NB4 (cell line): Measurements from ENCODE around the gene SS18L1.

ENCODE experiments used
- DNase-seq: peaks from one replicate; pipeline ENCODE4 v3.0.0; 2010; ENCODE audit warnings: low read depth
- H3K4me3 ChIP-seq: one replicate; pipeline ENCODE4 v1.5.1; 2011; ENCODE audit warnings: mild to moderate bottlenecking, low read depth, low read length, moderate library complexity
- MAX ChIP-seq: IDR thresholded peaks from 2 replicates; pipeline ENCODE4 v1.6.1; 2011; ENCODE audit warnings: low read depth, low read length
- MYC ChIP-seq: IDR thresholded peaks from 2 replicates; pipeline ENCODE4 v1.6.1; 2011; ENCODE audit warnings: low read depth, low read length
- POLR2A ChIP-seq: IDR thresholded peaks from 2 replicates; pipeline ENCODE4 v1.6.1; 2011; ENCODE audit warnings: mild to moderate bottlenecking; ENCODE audit not compliant: insufficient read length; ENCODE audit errors: extremely low read depth
- TF ChIP-seq, protein P1 (sequence below): IDR thresholded peaks from one replicate; pipeline ENCODE4 v1.5.1; 2012; ENCODE audit warnings: low read depth, low read length

Gene SS18L1

GRCh38 chr20:62230696-62231095 is 87.1 kb downstream of the SS18L1 start:
- TF ChIP-seq MYC: no peak
- no peak for TF ChIP-seq POLR2A
- no peak for TF ChIP-seq MAX
- TF ChIP-seq, protein P1, sequence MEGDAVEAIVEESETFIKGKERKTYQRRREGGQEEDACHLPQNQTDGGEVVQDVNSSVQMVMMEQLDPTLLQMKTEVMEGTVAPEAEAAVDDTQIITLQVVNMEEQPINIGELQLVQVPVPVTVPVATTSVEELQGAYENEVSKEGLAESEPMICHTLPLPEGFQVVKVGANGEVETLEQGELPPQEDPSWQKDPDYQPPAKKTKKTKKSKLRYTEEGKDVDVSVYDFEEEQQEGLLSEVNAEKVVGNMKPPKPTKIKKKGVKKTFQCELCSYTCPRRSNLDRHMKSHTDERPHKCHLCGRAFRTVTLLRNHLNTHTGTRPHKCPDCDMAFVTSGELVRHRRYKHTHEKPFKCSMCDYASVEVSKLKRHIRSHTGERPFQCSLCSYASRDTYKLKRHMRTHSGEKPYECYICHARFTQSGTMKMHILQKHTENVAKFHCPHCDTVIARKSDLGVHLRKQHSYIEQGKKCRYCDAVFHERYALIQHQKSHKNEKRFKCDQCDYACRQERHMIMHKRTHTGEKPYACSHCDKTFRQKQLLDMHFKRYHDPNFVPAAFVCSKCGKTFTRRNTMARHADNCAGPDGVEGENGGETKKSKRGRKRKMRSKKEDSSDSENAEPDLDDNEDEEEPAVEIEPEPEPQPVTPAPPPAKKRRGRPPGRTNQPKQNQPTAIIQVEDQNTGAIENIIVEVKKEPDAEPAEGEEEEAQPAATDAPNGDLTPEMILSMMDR: no peak
- no peak for DNase-seq
- no peak overlapping the region for H3K4me3 ChIP-seq

GRCh38 chr20:62231292-62231691 is 87.7 kb downstream of the SS18L1 start:
- TF ChIP-seq MYC (no peak), MAX (no peak), POLR2A (no peak)
- TF ChIP-seq, protein P1: no peak
- no peak for DNase-seq
- no peak overlapping the region for H3K4me3 ChIP-seq
